NCI-H524 (cell line): ENCODE results near the gene BASP1.

Experiments used
- DNase-seq, 2 experiments: peaks; one replicate each; lab custom pipeline; 2025; lab: John Stamatoyannopoulos, UW

BASP1 gene, protein sequence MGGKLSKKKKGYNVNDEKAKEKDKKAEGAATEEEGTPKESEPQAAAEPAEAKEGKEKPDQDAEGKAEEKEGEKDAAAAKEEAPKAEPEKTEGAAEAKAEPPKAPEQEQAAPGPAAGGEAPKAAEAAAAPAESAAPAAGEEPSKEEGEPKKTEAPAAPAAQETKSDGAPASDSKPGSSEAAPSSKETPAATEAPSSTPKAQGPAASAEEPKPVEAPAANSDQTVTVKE

DNA sequence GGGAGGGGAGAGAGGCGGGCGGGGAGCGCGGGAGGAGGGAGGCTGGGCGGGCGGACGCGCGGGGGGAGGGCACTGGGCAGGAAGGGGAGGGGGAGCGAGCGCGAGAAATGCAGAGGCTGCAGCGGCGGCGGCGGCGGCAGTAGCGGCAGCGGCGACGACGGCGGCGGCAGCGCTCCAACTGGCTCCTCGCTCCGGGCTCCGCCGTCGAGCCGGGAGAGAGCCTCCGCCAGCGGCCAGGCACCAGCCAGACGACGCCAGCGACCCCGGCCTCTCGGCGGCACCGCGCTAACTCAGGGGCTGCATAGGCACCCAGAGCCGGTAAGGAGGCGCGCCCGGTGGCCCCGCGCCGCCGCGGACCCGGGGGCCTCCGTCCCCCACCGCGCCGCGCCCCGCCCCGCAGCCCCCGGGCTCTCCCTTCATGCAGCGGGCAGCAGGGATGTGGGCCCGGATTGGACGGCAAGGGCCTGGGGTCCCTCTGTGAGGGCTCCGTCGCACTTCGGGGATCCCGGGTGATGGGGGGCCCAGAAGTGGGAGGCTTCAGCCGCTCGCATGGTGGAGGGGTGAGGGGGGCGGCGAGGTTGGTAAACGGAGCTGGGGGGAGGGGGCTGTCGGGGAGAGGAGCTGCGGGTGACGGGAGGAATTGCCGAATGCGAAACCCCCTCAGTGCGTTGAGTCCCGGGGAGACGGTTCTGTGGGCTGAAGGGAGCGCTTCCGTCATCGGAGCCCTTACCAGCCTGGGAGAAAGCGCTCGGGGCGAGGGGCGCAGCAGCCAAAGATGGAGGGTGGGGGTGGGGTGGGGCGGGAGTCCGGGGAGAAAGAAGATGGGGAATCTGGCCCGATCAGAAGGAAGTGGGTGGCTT lies at the start of gene BASP1:
BASP1 (plus strand) TSS at position 139 of the 860 bp plus-strand sequence. CDS start 57,586 bp downstream, outside the sequence.
- DNase-seq = peak; percentile 52 to 71

DNA sequence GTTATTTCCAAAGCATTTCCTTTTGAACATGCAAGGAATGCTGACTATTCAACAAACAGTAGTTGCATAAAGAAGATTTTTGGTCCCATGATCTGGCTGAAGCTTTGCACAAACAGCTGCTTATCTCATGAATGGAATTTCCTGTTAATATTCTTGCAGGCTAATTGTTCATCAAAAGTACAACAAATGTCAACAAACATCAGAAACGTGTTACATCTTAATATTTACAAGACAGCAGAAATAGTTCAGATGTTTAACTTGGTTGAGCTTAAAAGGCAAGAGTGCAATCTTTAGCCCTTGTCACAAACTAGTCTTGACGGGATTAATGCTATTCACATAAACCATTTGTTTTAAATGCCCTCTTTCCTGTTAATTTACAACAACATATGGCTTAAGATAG lies 47.9 kb upstream of the BASP1 start:
- no peak for DNase-seq

DNA sequence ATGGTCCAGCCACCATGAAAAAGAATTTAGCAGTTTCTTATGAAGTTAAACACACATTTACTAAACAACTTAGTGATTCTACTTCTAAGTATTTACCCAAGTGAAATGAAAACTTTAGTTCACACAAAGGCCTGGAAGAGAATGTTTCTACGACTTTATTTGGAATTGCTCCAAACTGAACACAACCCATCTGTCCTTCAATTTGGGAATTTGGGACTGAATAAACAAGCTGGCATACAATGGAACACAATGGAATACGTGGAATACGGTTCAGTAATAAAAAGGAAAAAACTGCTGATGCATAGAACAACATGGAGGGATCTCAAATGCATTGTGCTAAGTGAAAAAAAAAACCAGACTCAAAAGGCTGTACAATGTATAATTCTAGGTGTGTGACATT lies 44.6 kb upstream of the BASP1 start:
- peak in 1 of 2 experiments; percentile 18 for DNase-seq

DNA sequence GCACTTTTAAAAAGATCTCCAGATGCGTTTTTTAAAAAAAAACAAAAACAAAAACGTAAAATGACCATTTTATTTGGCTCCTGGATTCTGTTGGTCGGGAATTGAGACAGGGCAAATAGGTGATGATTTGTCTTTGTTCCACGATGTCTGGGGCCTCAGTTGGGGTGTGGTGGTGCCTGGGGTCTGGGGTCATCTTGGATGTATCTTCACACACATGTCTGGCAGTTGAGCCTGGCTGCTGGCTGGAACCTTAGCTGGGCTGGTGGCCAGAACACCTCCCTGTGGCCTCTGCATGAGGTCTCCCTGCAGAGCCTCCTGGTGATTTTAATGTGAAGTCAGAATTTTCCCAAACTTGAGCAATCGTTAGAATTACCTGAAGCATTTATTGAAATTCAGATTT lies 42.5 kb upstream of the BASP1 start:
- DNase-seq = no peak

DNA sequence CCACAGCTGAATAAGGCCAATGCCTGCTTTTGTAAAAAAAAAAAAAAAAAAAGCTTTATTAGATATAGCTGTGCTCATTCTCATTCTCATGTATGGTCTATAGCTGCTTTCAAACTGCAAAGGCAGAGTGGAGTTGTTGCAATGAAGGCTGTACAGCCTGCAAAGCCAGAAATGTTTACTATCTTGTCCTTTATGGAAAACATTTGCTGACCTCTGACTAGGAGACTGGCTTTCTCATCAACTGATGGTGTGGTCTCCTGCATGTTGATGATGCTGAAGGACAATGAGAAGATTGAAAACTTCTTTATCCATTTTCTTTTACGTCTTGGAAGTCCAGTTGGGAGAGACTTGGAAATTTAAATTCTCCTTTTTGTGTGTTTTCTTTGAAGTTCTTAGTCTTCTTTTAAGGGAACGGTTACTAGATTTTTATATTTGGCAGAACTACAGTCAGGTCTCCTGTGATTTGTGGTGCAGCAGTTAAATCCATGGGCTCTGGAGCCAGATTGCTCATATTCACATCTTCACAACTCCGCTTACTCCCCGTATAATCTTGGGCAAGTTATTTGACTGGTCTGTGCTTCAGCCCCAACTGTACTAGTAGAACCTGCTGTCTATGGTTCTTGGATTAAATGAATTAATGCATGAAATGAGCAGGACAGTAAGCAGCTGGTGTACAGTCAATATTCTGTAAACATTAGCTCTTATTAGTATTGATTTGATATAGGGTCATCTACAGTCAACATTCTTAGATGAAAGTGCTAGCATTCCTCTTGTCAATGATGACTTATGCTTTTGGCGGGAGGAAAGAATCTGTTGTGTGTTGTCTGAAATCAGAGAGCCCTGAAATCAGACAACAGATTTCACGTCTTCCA lies 39.7 kb upstream of the BASP1 start:
- no peak for DNase-seq

DNA sequence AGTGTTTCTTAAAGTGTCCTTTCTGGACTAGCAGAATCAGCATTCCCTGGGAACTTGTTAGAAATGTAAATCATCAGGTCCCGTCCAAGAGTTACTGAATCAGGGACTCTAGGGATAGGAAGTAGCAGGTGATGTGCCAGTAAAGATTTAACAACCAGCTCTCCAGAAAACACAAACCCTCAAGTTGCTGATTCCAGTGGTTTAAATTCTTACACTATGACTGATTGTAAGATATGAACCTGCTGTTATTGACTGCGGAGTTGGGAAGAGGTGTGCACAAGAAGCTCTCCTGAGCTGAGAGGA lies 39.1 kb upstream of the BASP1 start:
- no peak for DNase-seq

DNA sequence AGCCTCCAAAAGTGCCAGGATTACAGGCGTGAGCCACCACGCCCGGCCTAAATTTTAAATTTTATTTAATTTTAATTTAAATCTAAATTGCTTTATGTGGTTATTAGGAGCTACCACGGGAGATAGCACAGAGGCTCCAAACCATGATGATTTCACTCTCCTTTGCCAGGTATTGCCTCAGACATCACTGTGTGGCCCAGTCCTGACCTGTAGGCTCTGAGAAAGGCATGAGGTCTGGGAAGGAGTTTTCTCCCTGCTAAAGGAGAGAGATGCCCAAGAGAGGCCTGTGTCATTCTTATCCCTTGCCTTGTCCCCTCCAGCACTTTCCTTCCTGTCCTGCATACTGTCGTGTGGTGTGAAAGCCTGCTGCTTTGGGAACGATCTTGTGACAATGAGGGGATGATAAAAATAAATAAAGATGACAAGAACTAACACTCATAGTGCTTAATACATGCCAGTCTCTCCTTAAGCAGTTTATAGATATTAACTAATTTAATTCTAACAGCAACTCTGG lies 37.0 kb upstream of the BASP1 start:
- DNase-seq = no peak

DNA sequence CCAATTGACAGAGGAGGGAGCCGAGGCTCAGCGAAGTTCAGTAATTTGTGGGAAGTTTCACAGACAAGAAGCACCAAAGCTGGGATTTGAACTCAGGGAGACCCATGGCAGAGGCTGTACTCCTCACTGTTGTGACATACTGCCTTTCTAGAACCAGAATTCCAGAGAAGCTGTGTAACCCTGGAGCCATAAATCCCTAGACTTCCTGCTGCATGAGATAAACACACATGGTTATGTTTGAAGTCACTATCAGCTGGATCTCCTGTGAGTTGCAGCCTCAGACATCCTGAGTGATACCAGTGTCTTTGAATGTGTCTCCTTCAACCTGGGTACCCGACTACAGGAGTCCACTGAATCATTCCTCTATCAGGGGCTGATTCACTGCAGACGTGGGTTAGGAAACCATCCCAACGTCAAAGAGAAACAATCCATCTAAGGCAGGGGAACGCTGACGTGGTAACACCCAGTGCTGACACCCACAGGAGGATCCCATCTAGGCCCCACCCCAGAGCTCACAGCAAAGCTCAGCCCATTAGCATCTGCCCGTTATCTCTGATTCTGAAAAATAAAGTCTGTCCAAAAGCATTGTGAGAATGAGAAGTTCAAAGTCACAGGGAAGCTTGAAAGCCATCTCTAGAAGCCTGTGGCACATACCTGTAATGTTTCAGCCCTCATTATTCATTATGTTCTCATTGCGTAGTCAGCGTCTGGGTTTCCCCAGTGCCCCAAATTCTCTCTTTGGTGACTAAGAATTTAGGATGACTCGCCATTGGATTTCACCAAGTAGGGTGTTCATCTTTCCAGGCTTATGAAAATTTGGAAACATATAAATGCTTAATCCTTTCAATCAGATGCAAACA lies 36.3 kb upstream of the BASP1 start:
- no peak for DNase-seq

DNA sequence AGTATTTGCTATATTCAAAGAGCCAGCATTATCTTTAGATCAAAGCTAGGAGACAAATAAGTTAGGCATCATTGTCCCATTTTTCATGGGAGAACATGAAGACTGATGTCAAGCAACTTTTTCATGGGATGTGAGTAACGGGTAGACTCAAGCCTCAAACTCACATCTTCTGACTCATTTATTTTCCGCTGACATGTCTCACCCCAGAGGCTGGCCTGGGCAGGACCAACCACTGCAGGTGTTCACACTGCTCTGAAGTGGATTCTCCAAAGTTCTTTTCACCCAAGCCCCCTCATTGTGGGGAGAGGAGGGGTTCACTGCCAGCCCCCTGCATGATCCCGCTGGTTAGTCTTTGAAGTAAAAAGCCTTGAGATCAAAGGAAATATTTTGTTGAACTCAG lies 34.9 kb upstream of the BASP1 start:
- DNase-seq = no peak

DNA sequence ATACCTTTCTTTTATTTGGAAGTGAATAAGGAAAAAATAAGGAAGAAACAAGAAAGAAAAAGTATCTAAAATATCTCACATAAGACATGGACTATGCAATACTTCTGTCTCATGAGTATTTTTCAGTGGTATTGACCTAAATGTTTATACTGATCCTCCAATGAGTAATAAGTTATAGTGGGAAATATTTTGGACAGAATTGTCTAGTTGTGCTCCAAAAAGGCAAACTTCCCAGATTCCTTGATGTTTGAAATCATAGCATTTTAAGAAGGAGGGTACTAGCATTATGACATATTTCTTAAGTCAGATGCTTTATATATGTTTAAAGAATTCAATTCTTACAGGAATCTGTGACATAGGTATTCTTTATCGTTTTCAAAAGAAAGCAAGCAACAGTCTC lies 34.5 kb upstream of the BASP1 start:
- DNase-seq = no peak

DNA sequence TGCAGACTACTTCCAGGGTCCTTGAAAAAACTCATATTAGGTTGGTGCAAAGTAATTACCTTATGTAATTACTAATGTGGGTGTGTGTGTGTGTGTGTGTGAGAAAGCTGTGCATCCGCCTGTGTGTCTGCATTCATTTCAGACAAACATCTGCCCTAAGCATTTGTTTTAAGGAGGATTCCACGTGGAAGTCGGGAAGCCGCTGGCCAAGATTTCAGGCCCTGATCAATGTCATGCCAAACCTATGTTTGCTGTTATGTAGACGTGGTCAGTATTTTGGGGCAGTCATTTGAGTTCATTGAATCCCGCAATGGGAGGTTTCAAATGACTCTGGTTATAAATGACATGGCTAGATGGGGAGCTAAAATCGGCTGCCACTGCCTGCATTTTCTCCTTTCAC lies 33.6 kb upstream of the BASP1 start:
- DNase-seq = no peak

DNA sequence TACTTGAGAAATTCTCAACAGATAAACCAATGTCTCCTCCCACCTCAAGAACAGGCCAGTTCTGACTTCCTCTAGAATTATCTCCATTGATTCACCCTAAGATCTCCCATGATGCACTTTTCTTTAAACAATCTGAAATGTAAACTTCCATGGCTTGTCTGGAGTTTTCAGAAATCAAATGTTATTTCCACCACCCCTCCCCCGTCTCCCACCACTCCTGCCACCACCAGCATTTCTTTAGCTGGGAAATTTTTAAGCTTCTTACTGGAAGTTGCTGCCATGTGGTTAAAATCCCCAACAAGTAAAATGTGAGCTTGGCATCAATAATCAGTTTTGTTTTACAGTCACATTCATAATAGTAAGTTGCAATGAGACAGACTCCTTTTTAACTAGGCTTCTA lies 32.8 kb upstream of the BASP1 start:
- no peak for DNase-seq

DNA sequence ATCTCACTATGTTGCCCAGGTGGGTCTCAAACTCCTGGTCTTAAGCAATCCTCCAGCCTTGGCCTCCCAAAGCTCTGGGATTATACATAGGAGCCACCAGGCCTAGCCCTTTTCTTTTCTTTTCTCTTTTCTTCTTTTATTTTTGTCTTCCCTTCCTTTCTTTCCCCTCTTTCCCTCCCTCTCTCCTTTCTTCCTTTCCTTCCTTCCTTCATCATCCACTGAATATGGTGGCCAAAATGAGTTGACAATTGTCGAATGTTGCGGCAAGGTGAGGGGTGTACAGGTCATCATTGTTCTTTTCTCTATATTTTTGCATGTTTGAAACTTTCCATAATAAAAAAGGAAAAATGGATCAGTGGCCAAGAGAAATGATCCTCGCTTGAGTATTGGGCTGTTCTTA lies 32.1 kb upstream of the BASP1 start:
- DNase-seq = no peak

DNA sequence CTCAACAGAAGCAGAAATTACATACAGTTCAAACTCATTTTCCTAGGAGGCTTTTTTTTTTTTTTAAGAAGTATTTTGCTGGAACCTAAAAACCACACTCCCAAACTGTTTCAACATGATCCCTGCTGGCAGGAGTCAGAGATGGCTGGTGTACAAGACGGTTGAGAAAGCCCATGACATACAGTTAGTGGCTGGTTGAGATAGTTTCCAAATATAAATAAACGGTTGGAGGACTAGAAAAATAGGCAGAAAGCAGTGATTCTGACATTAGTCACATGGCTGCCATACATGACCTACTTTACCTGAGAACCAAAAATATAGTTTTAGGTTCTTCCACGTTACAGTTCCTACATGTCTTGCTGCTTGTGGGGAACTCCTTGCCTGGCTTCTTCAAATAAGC lies 31.7 kb upstream of the BASP1 start:
- no peak for DNase-seq

DNA sequence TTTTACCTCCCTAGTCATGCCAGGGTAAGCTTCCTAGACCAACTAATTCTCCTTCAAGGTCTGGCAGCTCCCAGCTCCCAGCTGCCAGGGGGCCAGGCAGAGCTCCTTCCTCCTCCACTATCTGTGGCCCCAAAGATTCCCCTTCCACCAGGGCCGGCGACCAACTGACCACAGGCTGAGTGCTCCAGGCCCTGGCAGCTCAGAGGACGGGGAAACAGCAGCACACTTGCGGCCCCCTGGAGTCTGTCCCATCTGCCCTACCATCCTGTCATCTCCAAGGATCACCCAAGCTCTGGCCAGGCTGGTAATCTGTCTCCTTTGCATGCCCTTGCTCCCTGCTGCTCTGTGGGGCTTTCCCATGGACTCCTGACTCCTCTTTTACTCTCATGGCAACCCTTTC lies 31.2 kb upstream of the BASP1 start:
- DNase-seq = no peak

DNA sequence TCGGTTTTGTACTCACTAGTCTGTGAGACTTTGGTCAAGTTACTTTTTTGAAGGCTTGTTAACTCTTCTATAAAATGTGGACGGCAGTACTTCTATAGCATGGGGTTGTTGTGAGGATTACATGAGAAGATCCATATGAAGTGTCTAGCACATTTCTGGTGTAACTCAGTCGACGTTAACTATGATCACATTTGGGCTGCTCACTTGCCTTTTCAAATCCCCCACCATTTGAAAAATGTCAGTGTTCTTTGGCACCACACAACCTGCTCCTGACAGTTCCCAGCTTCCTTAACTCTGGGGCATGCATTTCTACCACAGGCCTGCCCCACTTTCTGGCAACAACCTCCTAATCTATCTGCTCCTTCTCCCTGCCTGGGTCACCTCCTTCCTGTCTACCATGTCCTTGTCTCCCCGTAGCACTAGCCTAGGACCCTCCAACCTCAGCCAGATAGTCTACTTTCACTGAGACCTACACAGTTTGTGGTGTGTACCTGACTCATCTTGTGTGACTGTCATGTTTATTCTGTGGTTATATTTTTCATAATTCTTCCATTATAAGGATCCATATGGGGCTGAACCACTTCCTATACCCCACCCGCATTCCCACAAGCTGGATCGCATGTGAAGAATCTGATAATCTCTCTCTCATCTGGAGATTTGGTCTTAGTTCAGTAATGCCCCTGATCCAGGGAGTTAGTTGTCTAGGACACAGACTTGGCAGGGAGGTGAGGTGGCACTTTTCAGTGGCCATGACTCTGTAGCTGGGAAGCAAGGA lies 30.2 kb upstream of the BASP1 start:
- no peak for DNase-seq

DNA sequence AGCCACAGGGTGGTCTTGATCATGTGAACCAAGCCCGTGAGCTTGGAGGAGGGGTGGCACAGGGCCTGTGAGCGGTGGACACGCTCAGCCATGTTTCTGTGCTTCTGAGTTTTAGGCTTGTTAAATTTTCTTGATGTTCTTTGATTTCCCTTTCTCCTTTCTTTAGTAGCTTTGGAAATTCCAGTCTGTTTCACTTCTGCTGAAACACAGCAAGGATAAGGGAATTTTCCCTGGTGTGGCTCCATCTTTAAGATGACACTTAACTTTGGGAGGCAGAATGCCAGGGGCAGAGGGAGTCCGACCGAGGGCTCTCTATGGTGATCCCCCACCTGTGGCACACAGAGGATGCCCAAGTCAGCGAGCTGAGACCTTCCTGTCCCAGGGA lies 29.7 kb upstream of the BASP1 start:
- no peak for DNase-seq

DNA sequence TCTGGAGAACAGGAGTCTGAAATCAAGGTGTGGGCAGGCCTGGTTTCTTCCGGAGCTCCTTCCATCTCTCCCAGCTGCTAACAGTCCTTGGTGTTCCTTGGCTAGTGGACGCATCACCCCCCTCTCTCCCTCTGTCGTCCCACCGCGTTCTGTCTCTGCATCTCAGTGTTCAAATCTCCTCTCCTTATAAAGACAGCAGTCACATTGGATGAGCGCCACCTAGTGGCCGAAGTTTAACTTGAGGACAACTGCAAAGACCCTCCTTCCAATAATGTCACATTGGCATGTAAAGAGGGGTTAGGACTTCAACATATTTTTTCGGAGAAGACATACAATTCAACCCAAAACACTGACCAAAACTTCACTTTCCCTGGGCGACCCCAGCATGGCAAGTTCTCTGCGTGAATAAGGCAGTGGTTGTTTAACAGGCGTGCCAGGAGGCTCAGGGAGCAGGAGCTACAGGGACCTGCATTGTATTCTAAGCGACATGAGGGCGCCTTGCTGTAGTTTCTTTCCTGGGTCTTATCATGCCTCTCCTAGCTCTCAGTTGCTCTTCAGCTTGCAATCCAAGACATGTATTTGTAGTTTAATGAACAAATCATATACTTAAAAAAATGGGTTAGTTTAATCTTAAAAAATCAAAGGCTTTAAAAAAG lies 27.9 kb upstream of the BASP1 start:
- DNase-seq = peak; percentile 89 to 90

DNA sequence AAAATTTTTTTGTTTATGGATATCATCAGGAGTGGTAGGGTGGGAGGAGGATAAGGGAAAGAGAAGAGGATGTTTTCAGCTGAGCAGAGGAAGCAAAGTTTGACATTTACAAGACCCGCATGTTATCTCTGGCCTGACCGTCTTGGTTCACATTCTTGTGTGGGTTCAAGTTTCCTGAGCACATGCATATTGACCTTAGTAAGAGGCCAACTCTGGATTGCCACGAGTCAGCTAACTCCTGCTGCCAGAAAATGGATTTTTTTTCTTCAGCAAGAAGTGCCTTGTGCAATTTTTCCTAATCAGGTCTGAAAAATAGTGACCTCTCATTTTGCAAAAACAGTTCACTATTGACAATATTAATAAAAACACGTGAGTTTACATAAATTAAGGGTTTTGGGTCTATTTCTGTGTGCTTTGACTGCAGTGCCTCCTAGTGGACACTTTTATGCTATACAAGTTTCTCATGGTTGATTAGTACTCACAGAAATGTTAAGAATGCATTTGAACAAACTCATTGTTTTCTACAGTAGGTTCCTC lies 27.1 kb upstream of the BASP1 start:
- peak in 1 of 2 experiments; percentile 59 for DNase-seq

DNA sequence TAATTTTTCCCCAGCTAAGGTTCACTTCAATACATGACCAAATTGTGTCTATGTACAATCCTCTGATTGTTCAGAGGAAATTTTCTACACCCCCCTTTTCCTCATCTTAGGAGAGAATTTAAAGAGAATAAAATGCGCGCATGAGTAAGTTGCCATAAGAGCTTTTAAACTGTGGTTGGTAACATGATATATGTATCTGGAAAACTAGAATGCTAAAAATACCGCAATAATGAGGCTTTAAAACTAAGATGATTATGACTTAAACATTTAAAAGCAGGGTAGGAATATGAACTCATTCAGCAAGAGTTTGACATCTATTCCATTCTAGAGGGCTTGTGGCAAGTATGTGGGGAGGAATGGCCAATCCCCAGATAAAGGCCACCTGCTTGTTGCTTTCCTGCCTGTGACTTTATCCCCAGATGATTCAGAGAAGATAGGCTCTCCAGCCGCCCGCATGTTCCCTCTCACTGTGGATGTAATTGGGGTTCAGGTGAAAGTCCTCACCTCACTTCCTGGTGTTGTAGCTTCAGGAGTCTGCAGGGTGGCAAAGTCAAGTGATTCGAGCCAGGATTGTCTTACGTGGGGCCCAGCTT lies 26.5 kb upstream of the BASP1 start:
- DNase-seq = no peak
